NCI-H510A treated with DMSO at 0.1 percent for 48 hours (cell line): ENCODE measurements around the gene CCDC6.
A peak's percentile ranks its signal among the peaks of the same experiment; 100 is the strongest.

Source experiments
- DNase-seq: peaks from one replicate; lab custom pipeline; 2025; lab: John Stamatoyannopoulos, UW

The CCDC6 gene

GRCh38 chr10:59851864-59852263 is 54.5 kb downstream of the CCDC6 start:
- DNase-seq: no peak

GRCh38 chr10:59847888-59848287 is 58.5 kb downstream of the CCDC6 start:
- DNase-seq: no peak

- DNase-seq: no peak
Measured at GRCh38 chr10:59847326-59847725, 59.0 kb downstream of the CCDC6 start.

GRCh38 chr10:59844436-59844835 is 61.9 kb downstream of the CCDC6 start:
- no peak for DNase-seq

- no peak for DNase-seq
Measured at GRCh38 chr10:59843748-59844147, 62.6 kb downstream of the CCDC6 start.

GRCh38 chr10:59839576-59839975 is 66.8 kb downstream of the CCDC6 start:
- DNase-seq: no peak

- DNase-seq: no peak
Measured at GRCh38 chr10:59838085-59838789, 68.1 kb downstream of the CCDC6 start.

GRCh38 chr10:59833810-59834209 is 72.5 kb downstream of the CCDC6 start:
- peak; percentile 2 for DNase-seq

GRCh38 chr10:59832506-59832905 is 73.8 kb downstream of the CCDC6 start:
- DNase-seq: no peak

GRCh38 chr10:59831658-59832503 is 74.5 kb downstream of the CCDC6 start:
- no peak for DNase-seq

- DNase-seq: peak; percentile 28
Measured at GRCh38 chr10:59830601-59831259, 75.6 kb downstream of the CCDC6 start.

- DNase-seq: no peak
Measured at GRCh38 chr10:59829601-59830000, 76.8 kb downstream of the CCDC6 start.

GRCh38 chr10:59829024-59829423 is 77.3 kb downstream of the CCDC6 start:
- DNase-seq: no peak

- no peak for DNase-seq
Measured at GRCh38 chr10:59825932-59826331, 80.4 kb downstream of the CCDC6 start.

GRCh38 chr10:59823751-59824150 is 82.6 kb downstream of the CCDC6 start:
- no peak for DNase-seq

- DNase-seq: no peak
Measured at GRCh38 chr10:59823111-59823510, 83.2 kb downstream of the CCDC6 start.

GRCh38 chr10:59820471-59820870 is 85.9 kb downstream of the CCDC6 start:
- DNase-seq: no peak

GRCh38 chr10:59819683-59820082 is 86.7 kb downstream of the CCDC6 start:
- no peak for DNase-seq

- DNase-seq: no peak
Measured at GRCh38 chr10:59819265-59819664, 87.1 kb downstream of the CCDC6 start.

GRCh38 chr10:59817773-59818172 is 88.6 kb downstream of the CCDC6 start:
- no peak for DNase-seq

GRCh38 chr10:59814878-59815277 is 91.5 kb downstream of the CCDC6 start:
- no peak for DNase-seq

- no peak for DNase-seq
Measured at GRCh38 chr10:59812519-59813122, 93.7 kb downstream of the CCDC6 start.

GRCh38 chr10:59809644-59809974 is 96.7 kb downstream of the CCDC6 start:
- DNase-seq: no peak
